Mononuclear cell (primary cell): Measurements from ENCODE around the gene MUS81. TPM values are rescaled to one million over a fixed set of nuclear protein-coding genes. Genes with fewer than 3 reads are reported as not detected.

Experiments
- H3K27me3 ChIP-seq: 2 replicates; pipeline ENCODE4 v1.6.0; 2011; ENCODE audit warnings: low read length, control low read depth; ENCODE audit not compliant: insufficient read depth
- H3K4me1 ChIP-seq: 2 replicates; pipeline ENCODE4 v1.5.1; 2011; ENCODE audit warnings: mild to moderate bottlenecking, low read length, control low read depth; ENCODE audit not compliant: insufficient read depth
- H3K4me3 ChIP-seq: 2 replicates; pipeline ENCODE4 v1.5.1; 2011; ENCODE audit warnings: mild to moderate bottlenecking, low read length, moderate library complexity
- H3K9me3 ChIP-seq: 2 replicates; pipeline ENCODE4 v1.5.1; 2011; ENCODE audit warnings: low read depth, mild to moderate bottlenecking, control low read depth, low read length
- total RNA-seq: library from RNA; depleted of rRNA; stranded (reverse); fragments of >200 nt; gene quantifications from one replicate; pipeline ENCODE4 v1.2.3, GENCODE V29; 2012

The MUS81 gene
- total RNA-seq, 1 donor = 17.3 TPM

GRCh38 chr11:65898656-65899355, 38.6 kb downstream of the MUS81 start:
- Histone ChIP-seq H3K4me3 (peak overlapping the region; percentile 36), H3K9me3 (no peaks in the 10 kb centered on the region), H3K4me1 (peaks cover 41% of the 10 kb centered on the region), H3K27me3 (peaks cover 6% of the 10 kb centered on the region)

- Histone ChIP-seq H3K9me3 (no peaks in the 10 kb centered on the region), H3K4me1 (peaks cover 34% of the 10 kb centered on the region), H3K4me3 (peak overlapping the region; percentile 36), H3K27me3 (peaks cover 6% of the 10 kb centered on the region)
Measured at GRCh38 chr11:65899356-65900124, 39.3 kb downstream of the MUS81 start.

DNA sequence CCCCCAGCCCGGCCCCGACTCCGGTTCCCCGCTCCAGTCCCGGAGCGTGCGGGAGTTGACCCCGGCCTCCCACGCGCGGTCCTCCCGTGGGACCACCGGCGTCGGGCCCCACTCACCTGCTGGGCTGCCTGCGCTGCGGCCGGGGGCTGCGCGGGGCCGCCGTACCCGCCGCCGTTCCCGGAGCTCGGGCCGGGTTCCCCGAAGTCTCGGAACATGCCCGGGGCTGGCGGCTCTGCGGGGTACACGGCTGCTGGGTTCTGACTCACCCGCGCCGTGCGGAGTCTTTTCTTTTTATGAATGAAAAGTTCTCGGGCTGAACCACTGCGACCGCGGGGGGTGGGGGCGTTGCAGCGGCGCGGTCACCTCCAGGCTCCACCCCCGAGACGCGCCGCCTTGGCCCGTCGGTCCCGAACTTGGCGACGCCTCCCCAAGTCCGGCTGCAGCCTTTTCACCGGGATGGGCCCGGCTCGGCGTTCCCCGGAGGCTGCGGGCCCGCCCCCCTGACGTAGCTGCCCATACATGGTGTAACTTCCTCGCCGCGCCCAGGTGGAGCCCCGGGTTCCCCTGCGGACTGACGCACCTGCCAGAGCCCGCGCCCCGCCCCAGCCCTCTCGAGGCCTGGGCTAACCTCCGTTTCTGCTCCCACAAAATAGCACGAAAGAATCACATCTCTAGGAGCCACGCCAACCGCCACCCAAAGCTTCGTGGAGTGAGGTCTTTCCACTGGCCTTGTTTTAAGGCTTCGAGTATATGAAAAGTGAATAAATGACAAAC, 40.1 kb downstream of the MUS81 start, which contains the start of gene FOSL1:
TSS of gene FOSL1 (minus strand) at position 264 of the 774 bp plus-strand sequence. CDS start at position 215, 49 bp downstream.
- peaks cover 6% of the 10 kb centered on the region for H3K27me3 ChIP-seq

GRCh38 chr11:65900899-65901180, 40.6 kb downstream of the MUS81 start:
- no peaks in the 10 kb centered on the region for H3K9me3 ChIP-seq
- H3K27me3 ChIP-seq = peaks cover 6% of the 10 kb centered on the region
- no peak overlapping the region for H3K4me3 ChIP-seq
- peaks cover 31% of the 10 kb centered on the region for H3K4me1 ChIP-seq

More for the DNA sequence above, 40.1 kb downstream of the MUS81 start, which contains the start of gene FOSL1:
- peak within 1 kb of the TSS; percentile 36 for H3K4me3 ChIP-seq
- peaks cover 31% of the 10 kb centered on the region for H3K4me1 ChIP-seq
- H3K9me3 ChIP-seq = no peaks in the 10 kb centered on the region

DNA sequence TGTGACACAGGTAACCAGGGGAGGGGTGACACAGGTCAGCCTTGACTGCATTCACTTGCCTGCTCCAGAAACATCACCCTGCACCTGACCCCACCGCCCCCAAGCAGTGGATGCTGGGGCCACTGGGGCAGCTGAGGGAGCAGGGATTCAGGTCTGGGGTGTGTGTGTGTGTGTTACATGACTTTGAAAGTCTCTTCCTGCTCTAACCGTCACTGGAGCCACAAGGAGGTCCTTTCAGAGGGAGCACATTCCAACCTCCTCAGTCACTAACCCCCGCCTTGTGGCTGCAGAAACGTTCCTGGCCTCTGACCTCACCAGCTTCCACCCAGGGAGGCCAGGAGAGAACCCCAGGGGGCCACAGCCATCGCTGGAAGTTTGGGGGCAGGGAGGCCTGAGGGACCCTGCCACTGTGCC, 42.8 kb downstream of the MUS81 start:
- H3K9me3 ChIP-seq = no peaks in the 10 kb centered on the region
- H3K4me3 ChIP-seq = no peak overlapping the region
- H3K4me1 ChIP-seq = peaks cover 31% of the 10 kb centered on the region
- H3K27me3 ChIP-seq = peaks cover 6% of the 10 kb centered on the region

DNA sequence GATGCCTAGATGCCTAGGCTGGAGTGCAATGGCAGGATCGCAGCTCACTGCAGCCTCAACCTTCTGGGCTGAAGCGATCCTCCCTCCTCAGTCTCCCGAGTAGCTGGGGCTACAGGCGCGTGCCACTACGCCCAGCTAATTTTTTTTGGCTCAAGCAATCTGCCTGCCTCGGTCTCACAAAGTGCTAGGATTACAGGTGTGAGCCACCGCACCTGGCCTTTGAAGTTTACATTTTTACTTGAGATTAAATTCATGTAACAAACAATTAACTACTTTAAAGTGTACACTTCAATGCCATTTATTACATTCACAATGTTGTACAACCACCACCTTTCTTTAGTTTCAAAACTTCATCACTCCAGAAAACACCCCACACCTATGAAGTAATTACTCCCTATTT, 43.5 kb downstream of the MUS81 start:
- peaks cover 25% of the 10 kb centered on the region for H3K4me1 ChIP-seq
- no peak overlapping the region for H3K4me3 ChIP-seq
- H3K9me3 ChIP-seq = no peaks in the 10 kb centered on the region
- H3K27me3 ChIP-seq = peaks cover 6% of the 10 kb centered on the region

- no peak overlapping the region for H3K4me3 ChIP-seq
- H3K4me1 ChIP-seq = peaks cover 2% of the 10 kb centered on the region
- H3K27me3 ChIP-seq = no peaks in the 10 kb centered on the region
- no peaks in the 10 kb centered on the region for H3K9me3 ChIP-seq
Measured at GRCh38 chr11:65906602-65907001, 46.4 kb downstream of the MUS81 start.

DNA sequence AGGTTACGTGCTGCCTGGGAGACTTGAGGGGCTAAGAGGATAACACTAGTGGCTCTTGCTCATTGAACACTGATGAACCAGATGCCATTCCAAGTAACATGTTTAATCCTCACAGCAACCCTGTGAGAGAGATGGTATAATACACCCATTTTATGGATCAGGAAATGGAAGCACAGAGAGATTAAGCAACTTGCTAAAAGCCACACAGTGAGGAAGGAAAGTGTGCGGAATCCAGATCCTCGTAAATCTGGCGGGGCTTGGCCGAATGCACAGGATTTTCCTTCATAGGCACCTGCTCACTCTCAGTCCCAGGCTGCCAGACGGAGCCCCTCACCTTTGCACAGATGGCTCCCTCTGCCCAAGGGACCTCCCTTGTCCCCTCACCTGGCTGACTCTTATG, 47.6 kb downstream of the MUS81 start:
- Histone ChIP-seq H3K27me3 (no peaks in the 10 kb centered on the region), H3K4me3 (no peak overlapping the region), H3K4me1 (peaks cover 6% of the 10 kb centered on the region), H3K9me3 (no peaks in the 10 kb centered on the region)

- Histone ChIP-seq H3K4me3 (no peak overlapping the region), H3K4me1 (peaks cover 33% of the 10 kb centered on the region), H3K27me3 (no peaks in the 10 kb centered on the region), H3K9me3 (no peaks in the 10 kb centered on the region)
Measured at GRCh38 chr11:65911682-65912568, 51.7 kb downstream of the MUS81 start.

GRCh38 chr11:65912845-65913244, 52.6 kb downstream of the MUS81 start:
- peaks cover 42% of the 10 kb centered on the region for H3K4me1 ChIP-seq
- H3K27me3 ChIP-seq = no peaks in the 10 kb centered on the region
- no peaks in the 10 kb centered on the region for H3K9me3 ChIP-seq
- no peak overlapping the region for H3K4me3 ChIP-seq

DNA sequence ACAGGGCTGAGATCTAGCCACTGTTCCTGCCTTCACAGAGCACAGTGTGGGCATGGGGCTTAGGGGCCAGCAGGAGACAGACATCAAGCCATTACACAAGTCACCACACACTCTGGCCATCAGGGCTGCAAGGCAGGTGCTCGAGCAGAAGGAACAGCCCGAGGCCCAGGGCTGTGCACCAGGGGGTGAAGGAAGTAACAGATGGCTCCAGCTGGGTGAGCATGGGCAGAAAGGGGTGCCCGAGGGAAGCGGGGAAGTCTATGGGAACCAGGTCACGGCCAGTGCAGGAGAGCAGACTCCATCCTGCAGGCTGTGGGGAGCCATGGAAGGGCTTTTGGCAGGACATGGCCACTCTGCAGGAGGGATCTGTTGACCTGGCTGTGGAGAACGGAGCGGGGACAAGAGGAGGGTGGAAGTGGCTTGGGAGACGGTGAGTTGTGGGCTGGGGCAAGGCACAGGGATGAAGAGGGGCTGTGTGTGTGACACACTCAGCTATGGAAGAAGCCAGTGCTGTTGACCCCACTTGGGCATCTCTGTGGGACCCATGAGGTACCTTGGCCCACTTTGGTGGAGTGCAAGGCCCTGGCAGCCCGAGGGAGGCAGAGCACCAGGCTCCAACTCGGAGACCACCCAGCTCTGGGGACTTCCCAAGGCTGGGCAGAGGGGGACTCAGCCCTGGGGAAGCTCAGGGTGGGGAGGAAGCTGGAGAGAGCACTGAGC, 55.0 kb downstream of the MUS81 start:
- no peaks in the 10 kb centered on the region for H3K9me3 ChIP-seq
- H3K4me3 ChIP-seq = no peak overlapping the region
- no peaks in the 10 kb centered on the region for H3K27me3 ChIP-seq
- peaks cover 51% of the 10 kb centered on the region for H3K4me1 ChIP-seq

DNA sequence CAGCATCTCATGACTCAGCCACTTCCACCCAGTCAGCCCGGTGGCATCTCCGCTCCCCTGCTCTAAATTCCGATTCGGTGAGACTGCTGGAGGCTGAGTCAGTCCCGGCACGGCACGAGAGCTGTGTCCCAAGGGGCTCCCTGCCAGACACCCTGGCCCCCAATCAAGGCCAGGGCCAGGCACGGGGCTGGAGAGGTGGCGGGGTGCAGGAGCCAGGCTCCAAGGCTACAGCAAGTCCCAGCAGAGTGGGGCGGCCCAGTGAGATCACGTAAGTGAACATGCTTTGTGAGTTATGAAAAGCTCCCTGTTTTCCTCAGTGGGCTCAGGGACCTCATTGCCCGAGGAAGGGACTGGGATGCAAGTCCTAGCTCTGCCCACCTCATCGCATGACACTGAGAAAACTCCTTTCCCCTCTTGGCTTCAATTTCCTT, 55.6 kb downstream of the MUS81 start:
- H3K27me3 ChIP-seq = no peaks in the 10 kb centered on the region
- H3K4me1 ChIP-seq = peaks cover 57% of the 10 kb centered on the region
- no peaks in the 10 kb centered on the region for H3K9me3 ChIP-seq
- H3K4me3 ChIP-seq = no peak overlapping the region
